CD14-positive monocyte (primary cell): Measurements from ENCODE around the gene TMUB1. TPM values are rescaled to one million over a fixed set of nuclear protein-coding genes. Genes with fewer than 3 reads are reported as not detected.
A peak's percentile ranks its signal among the peaks of the same experiment; 100 is the strongest.

Experiments
- DNase-seq, 3 donors: peaks; one replicate each; pipeline ENCODE4 v3.0.0-alpha.2; 2011 to 2022
- H2AFZ ChIP-seq: 2 replicates; pipeline ENCODE4 v1.6.0; 2012; ENCODE audit warnings: mild to moderate bottlenecking, low read depth, low read length, inconsistent platforms; ENCODE audit not compliant: insufficient read depth, poor library complexity, severe bottlenecking
- H3K27ac ChIP-seq, 2 donors: 1 replicate in 1 of 2; 2 replicates in 1 of 2; pipeline ENCODE4 v1.5.1; 2012 to 2013; ENCODE audit warnings: low read length in 2 of 2, control low read depth in 1 of 2, inconsistent platforms in 1 of 2, low read depth in 1 of 2, mild to moderate bottlenecking in 1 of 2
- H3K27me3 ChIP-seq, 2 donors: one replicate each; pipeline versions ENCODE4 v1.6.0 to v1.6.1; 2011 to 2013; ENCODE audit warnings: low read length in 2 of 2; ENCODE audit not compliant: control insufficient read depth in 2 of 2, insufficient read depth in 2 of 2
- H3K36me3 ChIP-seq, 2 donors: replicated peaks in 1 of 2; 1 replicate in 1 of 2; 2 replicates in 1 of 2; pipeline versions ENCODE4 v1.5.1 to v1.6.1; 2012 to 2013; ENCODE audit warnings: low read length in 2 of 2, control low read depth in 1 of 2, inconsistent platforms in 1 of 2, mild to moderate bottlenecking in 1 of 2; ENCODE audit not compliant: insufficient read depth in 2 of 2, control insufficient read depth in 1 of 2
- H3K4me1 ChIP-seq, 2 donors: 1 replicate in 1 of 2; 2 replicates in 1 of 2; pipeline versions ENCODE4 v1.5.1 to v1.6.1; 2012 to 2013; ENCODE audit warnings: low read length in 2 of 2, control low read depth in 1 of 2, inconsistent platforms in 1 of 2, mild to moderate bottlenecking in 1 of 2, moderate library complexity in 1 of 2; ENCODE audit not compliant: insufficient read depth in 2 of 2, control insufficient read depth in 1 of 2
- H3K4me2 ChIP-seq: replicated peaks from 2 replicates; pipeline ENCODE3; 2012; ENCODE audit warnings: low read length, moderate library complexity, mild to moderate bottlenecking; ENCODE audit not compliant: poor library complexity, severe bottlenecking; ENCODE audit errors: extremely low read depth
- H3K4me3 ChIP-seq, 3 experiments: fragments of 200-600 bp in 1 of 3; sonication (generic) in 1 of 3; replicated peaks in 1 of 3; 1 replicate in 2 of 3; 2 replicates in 1 of 3; pipeline ENCODE4 v1.5.1; 2011 to 2013; ENCODE audit warnings: low read length in 3 of 3, mild to moderate bottlenecking in 3 of 3, control low read depth in 2 of 3, low read depth in 2 of 3, inconsistent platforms in 1 of 3, moderate library complexity in 1 of 3
- H3K79me2 ChIP-seq: 2 replicates; pipeline ENCODE4 v1.6.0; 2012; ENCODE audit warnings: mild to moderate bottlenecking, control low read depth, inconsistent platforms, low read length, moderate library complexity; ENCODE audit not compliant: insufficient read depth
- H3K9ac ChIP-seq: 2 replicates; pipeline ENCODE4 v1.6.0; 2017; ENCODE audit warnings: low read length, mild to moderate bottlenecking; ENCODE audit not compliant: insufficient read depth, poor library complexity, severe bottlenecking
- H3K9me3 ChIP-seq, 2 donors: replicated peaks in 1 of 2; 1 replicate in 1 of 2; 2 replicates in 1 of 2; pipeline versions ENCODE4 v1.5.1 to v1.6.1; 2012 to 2013; ENCODE audit warnings: low read length in 2 of 2, control low read depth in 1 of 2; ENCODE audit not compliant: control insufficient read depth in 1 of 2, insufficient read depth in 1 of 2
- H4K20me1 ChIP-seq: 2 replicates; pipeline ENCODE4 v1.6.0; 2012; ENCODE audit warnings: mild to moderate bottlenecking, low read length, control low read depth, moderate library complexity; ENCODE audit not compliant: insufficient read depth
- H3K27ac Mint-ChIP-seq, 7 donors: one replicate each; pipeline ENCODE4 v1.8.0; 2020; ENCODE audit warnings: mild to moderate bottlenecking in 7 of 7, mixed read lengths in 7 of 7, moderate library complexity in 6 of 7, inconsistent platforms in 2 of 7
- H3K27me3 Mint-ChIP-seq, 3 donors: one replicate each; pipeline ENCODE4 v1.8.0; 2021 to 2022; ENCODE audit warnings: low read depth in 3 of 3, mild to moderate bottlenecking in 3 of 3, mixed read lengths in 3 of 3, moderate library complexity in 3 of 3, inconsistent platforms in 1 of 3
- H3K36me3 Mint-ChIP-seq, 2 donors: one replicate each; pipeline ENCODE4 v1.8.0; 2020; ENCODE audit warnings: mixed read lengths in 2 of 2, inconsistent platforms in 1 of 2, mild to moderate bottlenecking in 1 of 2
- H3K4me1 Mint-ChIP-seq: one replicate; pipeline ENCODE4 v1.8.0; 2020; ENCODE audit warnings: mild to moderate bottlenecking, mixed read lengths
- H3K4me3 Mint-ChIP-seq, 2 donors: one replicate each; pipeline ENCODE4 v1.8.0; 2020; ENCODE audit warnings: mild to moderate bottlenecking in 2 of 2, mixed read lengths in 2 of 2, moderate library complexity in 1 of 2
- H3K9me3 Mint-ChIP-seq, 7 donors: one replicate each; pipeline ENCODE4 v1.8.0; 2020 to 2022; ENCODE audit warnings: mixed read lengths in 7 of 7, mild to moderate bottlenecking in 6 of 7, moderate library complexity in 6 of 7, inconsistent platforms in 2 of 7
- WGBS: methylation state at CpG from one replicate; pipeline ENCODE4 v1.1.5; 2013; ENCODE audit warnings: missing lambda C conversion rate; ENCODE audit not compliant: insufficient coverage; 5-methylcytosine and 5-hydroxymethylcytosine counted together
- intact Hi-C, 2 donors: fragments of 100-400 bp; cut with micrococcal nuclease; formaldehyde crosslinking; loops; one replicate each; pipeline versions ENCODE4 v1.15.0 to v1.15.1; 2023
- polyA plus RNA-seq, 3 donors: library from polyadenylated mRNA; depleted of rRNA in 1 of 3; unstranded in 2 of 3; stranded (reverse) in 1 of 3; fragments of 300-500 nt in 2 of 3; fragments of >200 nt in 1 of 3; fragmentation: Illumina TruSeq in 2 of 3; gene quantifications; 1 replicate in 2 of 3; 2 replicates in 1 of 3; pipeline ENCODE4 v1.2.3, GENCODE V29; 2012 to 2021
- TF ChIP-seq, protein P1 (sequence below): fragments of 200-600 bp; IDR thresholded peaks from one replicate; pipeline ENCODE4 v1.8.0; 2022; ENCODE audit warnings: antibody characterized with exemption, mild to moderate bottlenecking

TMUB1 gene
- polyA plus RNA-seq, 3 donors = 17.4 to 28.2 (median 19.8) TPM

DNA sequence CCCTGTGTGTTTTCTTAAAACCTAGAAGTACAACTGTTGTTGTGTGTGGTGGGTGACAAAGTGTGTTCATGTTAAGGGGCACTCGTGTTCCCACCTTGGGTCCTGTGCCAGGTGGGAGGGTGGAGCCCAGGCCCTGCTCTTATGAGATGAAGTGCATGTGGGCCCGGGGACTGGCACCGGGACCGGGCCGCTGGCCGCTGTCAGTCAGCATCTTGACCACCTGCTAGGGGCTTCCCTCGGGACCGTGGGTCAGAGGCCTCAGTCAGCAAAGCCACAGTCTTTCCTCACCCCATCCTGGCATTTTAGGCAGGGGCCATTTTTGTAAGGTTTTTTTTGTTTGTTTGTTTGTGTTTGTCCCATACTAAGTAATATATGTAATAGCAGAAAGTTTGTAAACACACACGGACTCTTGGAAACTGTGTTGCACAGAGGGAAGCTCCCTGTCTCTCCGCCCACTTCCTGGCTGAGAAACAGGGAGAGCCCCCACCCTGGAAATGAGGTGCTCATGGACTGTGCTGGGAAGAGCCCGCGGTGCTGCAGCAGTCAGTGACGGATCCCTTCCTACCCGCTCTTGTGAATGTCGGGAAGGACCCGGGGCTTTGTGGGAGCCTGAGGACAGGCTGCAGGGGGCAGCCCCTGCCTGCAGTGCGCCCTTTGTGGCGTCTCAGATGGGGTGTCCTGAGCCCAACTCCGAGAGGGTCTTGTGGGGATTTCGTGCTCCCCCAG, 16.4 kb upstream of the TMUB1 start:
- no peak overlapping the region for H3K9ac ChIP-seq
- H2AFZ ChIP-seq = no peak overlapping the region
- Mint-ChIP-seq H3K4me3 (no peak overlapping the region), H3K36me3 (peaks cover 14 to 17% of the 10 kb centered on the region in 2 donors), H3K27me3 (no peaks in the 10 kb centered on the region), H3K27ac (no peak overlapping the region), H3K4me1 (peaks cover 9% of the 10 kb centered on the region), H3K9me3 (peaks cover 0 to 1% (median 0%) of the 10 kb centered on the region in 7 donors)
- H3K9me3 ChIP-seq = no peaks in the 10 kb centered on the region
- peaks cover 100% of the 10 kb centered on the region for H4K20me1 ChIP-seq
- H3K36me3 ChIP-seq = no peaks in the 10 kb centered on the region
- TF ChIP-seq, protein P1, sequence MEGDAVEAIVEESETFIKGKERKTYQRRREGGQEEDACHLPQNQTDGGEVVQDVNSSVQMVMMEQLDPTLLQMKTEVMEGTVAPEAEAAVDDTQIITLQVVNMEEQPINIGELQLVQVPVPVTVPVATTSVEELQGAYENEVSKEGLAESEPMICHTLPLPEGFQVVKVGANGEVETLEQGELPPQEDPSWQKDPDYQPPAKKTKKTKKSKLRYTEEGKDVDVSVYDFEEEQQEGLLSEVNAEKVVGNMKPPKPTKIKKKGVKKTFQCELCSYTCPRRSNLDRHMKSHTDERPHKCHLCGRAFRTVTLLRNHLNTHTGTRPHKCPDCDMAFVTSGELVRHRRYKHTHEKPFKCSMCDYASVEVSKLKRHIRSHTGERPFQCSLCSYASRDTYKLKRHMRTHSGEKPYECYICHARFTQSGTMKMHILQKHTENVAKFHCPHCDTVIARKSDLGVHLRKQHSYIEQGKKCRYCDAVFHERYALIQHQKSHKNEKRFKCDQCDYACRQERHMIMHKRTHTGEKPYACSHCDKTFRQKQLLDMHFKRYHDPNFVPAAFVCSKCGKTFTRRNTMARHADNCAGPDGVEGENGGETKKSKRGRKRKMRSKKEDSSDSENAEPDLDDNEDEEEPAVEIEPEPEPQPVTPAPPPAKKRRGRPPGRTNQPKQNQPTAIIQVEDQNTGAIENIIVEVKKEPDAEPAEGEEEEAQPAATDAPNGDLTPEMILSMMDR = no peak
- no peaks in the 10 kb centered on the region for H3K4me1 ChIP-seq
- H3K27ac ChIP-seq = no peak overlapping the region
- H3K4me2 ChIP-seq = no peak overlapping the region
- no peak for DNase-seq
- intact Hi-C loops = loop anchor here in 1 of 2 donors (10.0 kb wide), 1 partner anchor 65 kb away; no protein-coding TSS in a partner anchor
- H3K27me3 ChIP-seq = no peaks in the 10 kb centered on the region
- 92% methylated on average over 15 of the region's 20 CpGs for WGBS
- no peak overlapping the region for H3K4me3 ChIP-seq
- peaks cover 58% of the 10 kb centered on the region for H3K79me2 ChIP-seq

DNA sequence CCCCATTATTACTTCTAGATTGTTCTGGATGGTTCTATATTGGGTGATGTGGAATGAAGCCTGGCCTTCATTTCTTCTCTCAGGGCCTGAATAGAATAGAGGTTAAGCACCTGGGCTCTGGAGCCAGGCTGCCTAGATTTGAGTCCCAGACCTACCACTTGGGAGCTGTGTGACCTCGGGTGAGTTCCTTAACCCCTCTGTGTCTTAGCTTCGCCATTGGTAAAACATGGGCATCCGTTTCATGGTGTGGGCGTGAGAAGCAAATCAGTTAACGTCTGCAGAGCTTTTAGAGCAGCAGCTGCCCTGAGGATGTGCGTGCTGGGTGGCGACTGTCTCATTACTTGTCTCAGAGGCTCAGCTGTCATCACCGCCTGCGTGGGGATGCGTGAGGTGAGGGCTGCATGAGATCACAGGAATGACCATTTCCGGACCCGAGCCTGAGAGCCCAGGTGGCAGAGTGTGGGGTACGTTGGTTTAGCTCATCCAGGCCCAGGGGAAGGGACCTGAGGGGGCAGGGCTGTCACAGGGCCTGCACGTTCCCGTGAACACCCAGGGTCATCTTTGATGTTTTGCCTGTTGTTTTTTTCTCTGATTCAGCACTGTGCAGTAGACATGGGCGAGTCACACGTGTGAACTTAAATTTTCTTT, 12.7 kb upstream of the TMUB1 start:
- H4K20me1 ChIP-seq = peaks cover 100% of the 10 kb centered on the region

More for the DNA sequence above, 12.7 kb upstream of the TMUB1 start:
- no peak overlapping the region for H3K4me3 Mint-ChIP-seq
- Histone ChIP-seq H3K4me1 (peaks cover 5 to 8% of the 10 kb centered on the region in 2 donors), H2AFZ (no peak overlapping the region), H3K79me2 (peaks cover 85% of the 10 kb centered on the region), H3K36me3 (peaks cover 2 to 17% of the 10 kb centered on the region in 2 donors), H3K27ac (no peak overlapping the region), H3K4me2 (no peak overlapping the region), H3K9ac (no peak overlapping the region), H3K27me3 (no peaks in the 10 kb centered on the region), H3K9me3 (no peaks in the 10 kb centered on the region), H3K4me3 (no peak overlapping the region)
- DNase-seq = no peak
- no peaks in the 10 kb centered on the region for H3K9me3 Mint-ChIP-seq
- WGBS = 95% methylated on average over 15 of the region's 17 CpGs
- H3K27ac Mint-ChIP-seq = peak overlapping the region in 2 of 7 donors; percentile 68 to 69
- intact Hi-C loops = loop anchor here in 1 of 2 donors (2.0 to 10.0 kb wide), 2 partner anchors 13 to 61 kb away; no protein-coding TSS in a partner anchor
- peaks cover 20% of the 10 kb centered on the region for H3K4me1 Mint-ChIP-seq
- peaks cover 20 to 28% of the 10 kb centered on the region in 2 donors for H3K36me3 Mint-ChIP-seq
- TF ChIP-seq, protein P1 = no peak
- no peaks in the 10 kb centered on the region for H3K27me3 Mint-ChIP-seq
